GM19238 (cell line): ENCODE data around the gene GREB1.

Source experiments
- DNase-seq: peaks from one replicate; pipeline ENCODE4 v3.0.0; 2011; ENCODE audit warnings: low spot score; ENCODE audit not compliant: insufficient read length

Gene GREB1

GRCh38 chr2:11602563-11603204, 68.8 kb downstream of the GREB1 start:
- DNase-seq, result no peak

- no peak for DNase-seq
Measured at GRCh38 chr2:11610624-11611242, 76.9 kb downstream of the GREB1 start.

GRCh38 chr2:11611251-11611650, 77.4 kb downstream of the GREB1 start:
- no peak for DNase-seq

GRCh38 chr2:11612553-11613215, 78.8 kb downstream of the GREB1 start:
- no peak for DNase-seq

- no peak for DNase-seq
Measured at GRCh38 chr2:11613297-11613696, 79.5 kb downstream of the GREB1 start.

- no peak for DNase-seq
Measured at GRCh38 chr2:11615209-11615608, 81.4 kb downstream of the GREB1 start.

GRCh38 chr2:11616097-11616687, 82.3 kb downstream of the GREB1 start:
- DNase-seq, result no peak

GRCh38 chr2:11616851-11617415, 83.1 kb downstream of the GREB1 start:
- DNase-seq, result no peak

- DNase-seq, result no peak
Measured at GRCh38 chr2:11617527-11617926, 83.7 kb downstream of the GREB1 start.

GRCh38 chr2:11617984-11618707, 84.3 kb downstream of the GREB1 start:
- no peak for DNase-seq

- no peak for DNase-seq
Measured at GRCh38 chr2:11618708-11619062, 84.8 kb downstream of the GREB1 start.

- DNase-seq, result no peak
Measured at GRCh38 chr2:11621410-11621809, 87.6 kb downstream of the GREB1 start.

- no peak for DNase-seq
Measured at GRCh38 chr2:11622611-11623010, 88.8 kb downstream of the GREB1 start.

- no peak for DNase-seq
Measured at GRCh38 chr2:11624893-11625292, 91.0 kb downstream of the GREB1 start.

GRCh38 chr2:11625671-11626070, 91.8 kb downstream of the GREB1 start:
- DNase-seq, result no peak

- DNase-seq, result no peak
Measured at GRCh38 chr2:11628675-11629074, 94.8 kb downstream of the GREB1 start.

- no peak for DNase-seq
Measured at GRCh38 chr2:11629215-11629614, 95.4 kb downstream of the GREB1 start.

- DNase-seq, result no peak
Measured at GRCh38 chr2:11629851-11630250, 96.0 kb downstream of the GREB1 start.

GRCh38 chr2:11630855-11631254, 97.0 kb downstream of the GREB1 start:
- no peak for DNase-seq

GRCh38 chr2:11631462-11631861, 97.6 kb downstream of the GREB1 start:
- no peak for DNase-seq

- DNase-seq, result no peak
Measured at GRCh38 chr2:11633923-11634478, 100.2 kb downstream of the GREB1 start.
